ENCODE measurements around the gene SIK3.

- TF ChIP-seq CTCF (IDR thresholded peaks at IDR 0.05; ENCODE audit: low read depth, low read length) (peak; percentile 53), POLR2A (IDR thresholded peaks at IDR 0.05; ENCODE audit: extremely low read depth, insufficient read length) (peak; percentile 45), MYC (IDR thresholded peaks at IDR 0.05; ENCODE audit: low read depth, low read length) (no peak)
These were observed at the start of gene SIK3 for GRCh38 chr11:117098269-117099232.
